BJ (cell line): ENCODE measurements around the gene C4orf51. TPM values are rescaled to one million over a fixed set of nuclear protein-coding genes. Genes with fewer than 3 reads are reported as not detected.
"Not testable (repeated sequence)": the region's sequence is repeated elsewhere in the genome, so short reads cannot be mapped to it uniquely, and the experiment has no call there.

Experiments
- CTCF ChIA-PET: fragments of 350-600 bp; formaldehyde crosslinking; extraction: SDS; loops from one replicate; lab custom pipeline; 2021; ENCODE audit warnings: antibody characterized with exemption, inconsistent platforms; lab: Yijun Ruan, JAX
- POLR2A ChIA-PET: fragments of 300-600 bp; sonication (Branson Sonifier 250); formaldehyde crosslinking; extraction: SDS; loops from one replicate; lab custom pipeline; 2021; ENCODE audit warnings: antibody characterized with exemption; lab: Charles Lee
- DNase-seq: peaks from one replicate; pipeline ENCODE4 v3.0.0-alpha.2; 2011; ENCODE audit warnings: low read depth
- H3K27me3 ChIP-seq: 2 replicates; pipeline ENCODE4 v1.6.0; 2011; ENCODE audit warnings: low read length; ENCODE audit not compliant: control insufficient read depth, insufficient read depth
- H3K36me3 ChIP-seq: 2 replicates; pipeline ENCODE4 v1.5.1; 2011; ENCODE audit warnings: low read length; ENCODE audit not compliant: control insufficient read depth, insufficient read depth
- H3K4me3 ChIP-seq: 2 replicates; pipeline ENCODE4 v1.5.1; 2011; ENCODE audit warnings: low read depth, mild to moderate bottlenecking, control low read depth, low read length
- polyA plus RNA-seq: library from polyadenylated mRNA; depleted of rRNA; stranded (reverse); fragments of >200 nt; gene quantifications from 2 replicates; pipeline ENCODE4 v1.2.3, GENCODE V29; 2011
- TF ChIP-seq, protein P1 (sequence below): IDR thresholded peaks from 2 replicates; pipeline ENCODE4 v1.5.1; 2011; ENCODE audit warnings: low read depth, mild to moderate bottlenecking, control low read depth, inconsistent platforms, low read length, moderate library complexity; ENCODE audit not compliant: insufficient read depth

C4orf51 gene
- polyA plus RNA-seq, 1 experiment = not detected

DNA sequence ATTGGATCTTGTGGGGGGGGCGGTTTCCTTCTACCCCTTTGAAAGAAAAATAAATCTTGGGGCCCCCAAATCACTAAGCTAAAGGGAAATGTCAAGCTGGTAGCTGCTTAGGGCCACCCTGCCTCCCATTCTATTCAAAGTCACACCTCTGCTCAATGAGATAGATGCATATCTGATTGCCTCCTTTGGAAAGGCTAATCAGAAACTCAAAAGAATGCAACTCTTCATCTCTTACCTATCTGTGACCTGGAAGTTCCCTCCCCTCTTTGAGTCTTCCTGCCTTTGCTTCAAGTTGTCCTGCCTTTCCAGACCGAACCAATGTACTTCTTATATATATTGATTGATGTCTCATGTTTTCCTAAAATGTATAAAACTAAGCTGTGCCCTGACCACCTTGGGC, 7.0 kb downstream of the C4orf51 start:
- no peaks in the 10 kb centered on the region for H3K27me3 ChIP-seq
- TF ChIP-seq, protein P1, sequence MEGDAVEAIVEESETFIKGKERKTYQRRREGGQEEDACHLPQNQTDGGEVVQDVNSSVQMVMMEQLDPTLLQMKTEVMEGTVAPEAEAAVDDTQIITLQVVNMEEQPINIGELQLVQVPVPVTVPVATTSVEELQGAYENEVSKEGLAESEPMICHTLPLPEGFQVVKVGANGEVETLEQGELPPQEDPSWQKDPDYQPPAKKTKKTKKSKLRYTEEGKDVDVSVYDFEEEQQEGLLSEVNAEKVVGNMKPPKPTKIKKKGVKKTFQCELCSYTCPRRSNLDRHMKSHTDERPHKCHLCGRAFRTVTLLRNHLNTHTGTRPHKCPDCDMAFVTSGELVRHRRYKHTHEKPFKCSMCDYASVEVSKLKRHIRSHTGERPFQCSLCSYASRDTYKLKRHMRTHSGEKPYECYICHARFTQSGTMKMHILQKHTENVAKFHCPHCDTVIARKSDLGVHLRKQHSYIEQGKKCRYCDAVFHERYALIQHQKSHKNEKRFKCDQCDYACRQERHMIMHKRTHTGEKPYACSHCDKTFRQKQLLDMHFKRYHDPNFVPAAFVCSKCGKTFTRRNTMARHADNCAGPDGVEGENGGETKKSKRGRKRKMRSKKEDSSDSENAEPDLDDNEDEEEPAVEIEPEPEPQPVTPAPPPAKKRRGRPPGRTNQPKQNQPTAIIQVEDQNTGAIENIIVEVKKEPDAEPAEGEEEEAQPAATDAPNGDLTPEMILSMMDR = no peak
- DNase-seq = no peak
- POLR2A ChIA-PET = no interaction called here
- no peak overlapping the region for H3K4me3 ChIP-seq
- no peaks in the 10 kb centered on the region for H3K36me3 ChIP-seq
- CTCF ChIA-PET = no interaction called here

DNA sequence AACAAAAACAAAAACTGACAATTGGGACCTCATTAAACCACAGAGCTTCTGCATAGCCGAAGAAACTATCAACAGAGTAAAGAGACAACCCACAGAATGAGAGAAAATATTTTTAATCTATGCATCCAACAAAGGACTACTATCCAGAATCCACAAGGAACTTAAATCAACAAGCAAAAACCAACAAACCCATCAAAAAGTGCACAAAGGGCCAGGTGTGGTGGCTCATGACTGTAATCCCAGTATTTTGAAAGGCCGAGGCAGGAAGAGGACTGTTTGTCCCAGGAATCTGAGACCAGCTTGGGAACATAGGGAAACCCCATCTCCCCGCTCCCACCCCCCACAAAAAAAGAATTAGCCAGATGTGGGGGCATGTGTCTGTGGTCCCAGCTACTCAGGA, 10.7 kb downstream of the C4orf51 start:
- ChIA-PET POLR2A (no interaction called here), CTCF (no interaction called here)

DNA sequence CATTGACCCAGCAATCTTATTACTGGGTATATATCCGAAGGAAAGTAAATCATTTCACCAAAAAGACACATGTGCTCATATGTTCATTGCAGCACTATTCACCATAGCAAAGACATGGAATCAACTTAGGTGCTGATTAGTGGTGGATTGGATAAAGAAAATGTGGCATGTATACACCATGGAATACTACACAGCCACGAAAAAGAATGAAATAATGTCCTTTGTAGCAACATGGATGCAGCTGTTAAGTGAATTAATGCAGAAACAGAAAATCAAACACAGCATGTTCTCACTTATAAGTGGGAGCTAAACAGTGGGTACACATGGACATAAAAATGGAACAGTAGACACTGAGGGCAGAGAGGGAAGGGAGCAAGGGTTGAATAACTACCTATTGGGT, 11.5 kb downstream of the C4orf51 start:
- POLR2A ChIA-PET, H3K4me3 ChIP-seq, H3K36me3 ChIP-seq, DNase-seq, CTCF ChIA-PET, H3K27me3 ChIP-seq: not testable (repeated sequence)

More for the DNA sequence above, 10.7 kb downstream of the C4orf51 start:
- no peak for DNase-seq
- no peaks in the 10 kb centered on the region for H3K27me3 ChIP-seq
- TF ChIP-seq, protein P1 = no peak
- H3K4me3 ChIP-seq = no peak overlapping the region
- H3K36me3 ChIP-seq = no peaks in the 10 kb centered on the region

DNA sequence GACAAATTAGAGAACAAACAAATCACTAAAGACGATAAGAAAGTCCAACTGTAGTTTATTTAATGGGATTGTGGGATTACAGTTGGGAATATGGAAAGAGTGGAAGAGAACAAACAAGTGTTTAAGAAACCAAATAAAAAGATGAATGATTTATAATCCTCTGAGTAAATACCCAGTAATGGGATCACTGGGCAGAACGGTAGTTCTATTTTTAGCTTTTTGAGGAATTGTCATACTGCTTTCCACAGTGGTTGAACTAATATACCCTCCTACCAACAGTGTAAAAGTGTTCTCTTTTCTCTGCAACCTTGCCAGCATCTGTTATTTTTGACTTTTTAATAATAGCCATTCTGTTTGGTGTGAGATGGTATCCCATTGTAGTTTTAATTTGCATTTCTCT, 15.0 kb downstream of the C4orf51 start:
- ChIA-PET CTCF (interaction anchor here (1.1 kb wide), 1 partner anchor 10 kb away, joined by 3 read pairs; no protein-coding TSS in a partner anchor), POLR2A (no interaction called here)
- Histone ChIP-seq H3K4me3 (no peak overlapping the region), H3K27me3 (no peaks in the 10 kb centered on the region), H3K36me3 (no peaks in the 10 kb centered on the region)
- TF ChIP-seq, protein P1 = no peak
- DNase-seq = no peak

DNA sequence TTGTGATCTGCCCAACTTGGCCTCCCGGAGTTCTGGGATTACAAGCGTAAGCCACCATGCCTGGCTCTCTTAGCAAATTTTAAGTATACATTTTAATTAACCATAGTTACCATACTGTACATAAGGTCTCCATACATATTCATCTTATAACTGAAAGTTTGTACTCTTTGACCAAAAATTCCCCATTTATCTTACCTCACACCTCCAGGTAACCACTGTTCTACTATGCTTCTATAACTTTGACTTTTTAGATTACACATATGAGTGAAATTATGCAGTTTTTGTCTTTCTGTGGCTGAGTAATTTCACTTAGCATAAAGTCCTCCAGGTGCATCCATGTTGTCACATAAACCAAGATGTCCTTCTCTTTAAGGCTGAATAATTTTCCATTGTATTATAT, 17.4 kb downstream of the C4orf51 start:
- ChIA-PET CTCF (no interaction called here), POLR2A (no interaction called here)
- Histone ChIP-seq H3K4me3 (no peak overlapping the region), H3K36me3 (no peaks in the 10 kb centered on the region), H3K27me3 (no peaks in the 10 kb centered on the region)
- TF ChIP-seq, protein P1 = no peak
- DNase-seq = no peak

DNA sequence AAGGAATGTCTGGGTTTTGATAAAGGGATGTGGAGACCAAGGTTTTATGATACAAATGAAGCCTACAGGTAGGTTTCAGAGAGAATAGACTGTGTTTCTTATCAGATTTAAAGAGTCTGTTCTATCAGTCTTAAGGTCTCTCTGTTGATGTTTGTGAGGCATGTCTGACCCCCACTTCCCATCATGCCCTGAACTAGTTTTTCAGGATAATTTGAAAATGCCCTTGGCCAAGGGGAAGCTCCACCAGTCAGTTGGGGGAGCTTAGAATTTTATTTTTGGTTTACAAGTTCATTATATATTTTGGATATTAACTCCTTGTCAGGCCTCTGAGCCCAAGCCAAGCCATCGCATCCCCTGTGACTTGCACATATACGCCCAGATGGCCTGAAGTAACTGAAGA, 18.6 kb downstream of the C4orf51 start:
- no peak overlapping the region for H3K4me3 ChIP-seq
- TF ChIP-seq, protein P1 = no peak
- H3K36me3 ChIP-seq = no peaks in the 10 kb centered on the region
- no peak for DNase-seq
- POLR2A ChIA-PET = no interaction called here
- CTCF ChIA-PET = no interaction called here
- no peaks in the 10 kb centered on the region for H3K27me3 ChIP-seq
